PC-3 (cell line): ENCODE data around the gene MTMR4. TPM values are rescaled to one million over a fixed set of nuclear protein-coding genes. Genes with fewer than 3 reads are reported as not detected.

Source experiments
- ATAC-seq: fragments of 200-7000 bp; cut with Tn5 transposase; 2 replicates; pipeline ENCODE4 v1.9.1; 2020; ENCODE audit warnings: mild to moderate bottlenecking, moderate library complexity
- BruUV-seq: library from RNA; stranded (reverse); fragments of 400-500 nt; replicated peaks from 2 replicates; lab custom pipeline; 2021; lab: Mats Ljungman, UMichigan
- CTCF ChIA-PET: fragments of 300-600 bp; sonication (Branson Sonifier 250); formaldehyde crosslinking; loops from one replicate; lab custom pipeline; 2022; ENCODE audit warnings: antibody characterized with exemption; lab: Charles Lee
- POLR2A ChIA-PET: fragments of 300-600 bp; sonication (Branson Sonifier 250); formaldehyde crosslinking; loops from one replicate; lab custom pipeline; 2022; ENCODE audit warnings: antibody characterized with exemption; ENCODE audit not compliant: unreplicated experiment; lab: Charles Lee
- DNase-seq: peaks from one replicate; pipeline ENCODE4 v3.0.0-alpha.2; 2015
- H2AFZ ChIP-seq: fragments of 300-600 bp; sonication (generic); 2 replicates; pipeline ENCODE4 v1.6.0; 2016; ENCODE audit warnings: antibody characterized with exemption, low read length
- H3F3A ChIP-seq: fragments of 300-600 bp; sonication (generic); one replicate; pipeline ENCODE4 v1.6.0; 2017; ENCODE audit warnings: antibody characterized with exemption, low read length, control low read depth, mild to moderate bottlenecking; ENCODE audit not compliant: unreplicated experiment
- H3K27ac ChIP-seq: fragments of 300-600 bp; sonication (generic); 2 replicates; pipeline ENCODE4 v1.5.1; 2016; ENCODE audit warnings: mild to moderate bottlenecking, low read length
- H3K27me3 ChIP-seq: fragments of 300-600 bp; sonication (generic); 2 replicates; pipeline ENCODE4 v1.6.1; 2016; ENCODE audit warnings: low read length, mixed read lengths
- H3K36me3 ChIP-seq: fragments of 300-600 bp; sonication (generic); 2 replicates; pipeline ENCODE4 v1.6.1; 2016; ENCODE audit warnings: low read depth, mixed run types, low read length, mixed read lengths
- H3K4me1 ChIP-seq: fragments of 300-600 bp; sonication (generic); 2 replicates; pipeline ENCODE4 v1.5.1; 2016; ENCODE audit warnings: low read length; ENCODE audit not compliant: insufficient read depth
- H3K4me2 ChIP-seq: fragments of 300-600 bp; sonication (generic); 2 replicates; pipeline ENCODE4 v1.6.0; 2016; ENCODE audit warnings: low read length
- H3K4me3 ChIP-seq: fragments of 300-600 bp; sonication (generic); 2 replicates; pipeline ENCODE4 v1.5.1; 2016; ENCODE audit warnings: mild to moderate bottlenecking, low read length, mixed read lengths
- H3K79me2 ChIP-seq: fragments of 300-600 bp; sonication (generic); 2 replicates; pipeline ENCODE4 v1.6.1; 2017; ENCODE audit warnings: low read length, mixed read lengths
- H3K9ac ChIP-seq: fragments of 300-600 bp; sonication (generic); 2 replicates; pipeline ENCODE4 v1.6.0; 2016; ENCODE audit warnings: mild to moderate bottlenecking, low read length
- H3K9me2 ChIP-seq: fragments of 300-600 bp; sonication (generic); replicated peaks from 2 replicates; pipeline ENCODE4 v1.6.1; 2016; ENCODE audit warnings: mixed run types, low read length, mixed read lengths
- H3K9me3 ChIP-seq: fragments of 300-600 bp; sonication (generic); 2 replicates; pipeline ENCODE4 v1.6.1; 2016; ENCODE audit warnings: low read length, mixed read lengths
- H4K20me1 ChIP-seq: fragments of 300-600 bp; sonication (generic); 2 replicates; pipeline ENCODE4 v1.6.1; 2016; ENCODE audit warnings: low read length, mixed read lengths
- EZH2 ChIP-seq: fragments of 300-600 bp; sonication (generic); IDR thresholded peaks from one replicate; pipeline ENCODE4 v1.6.1; 2017; ENCODE audit warnings: antibody characterized with exemption, mild to moderate bottlenecking, low read length; ENCODE audit not compliant: unreplicated experiment
- EZH2phosphoT487 ChIP-seq: fragments of 300-600 bp; sonication (generic); IDR thresholded peaks from 2 replicates; pipeline ENCODE4 v1.6.1; 2018; ENCODE audit warnings: mild to moderate bottlenecking, antibody characterized with exemption, low read length, borderline replicate concordance
- intact Hi-C: fragments of 100-400 bp; cut with micrococcal nuclease; formaldehyde crosslinking; loops from 2 replicates; pipeline ENCODE4 v1.9.0; 2023
- total RNA-seq: library from RNA; depleted of rRNA; stranded (reverse); fragments of >200 nt; gene quantifications from 2 replicates; pipeline ENCODE4 v1.2.3, GENCODE V29; 2014
- TF ChIP-seq, protein P1 (sequence below): fragments of 300-600 bp; sonication (generic); conservative IDR thresholded peaks from 2 replicates; pipeline ENCODE4 v1.5.1; 2017; ENCODE audit warnings: antibody characterized with exemption, low read depth, mild to moderate bottlenecking, low read length

Gene MTMR4
- total RNA-seq, 1 experiment from 2014 or later, result 48.7 TPM

GRCh38 chr17:58532555-58532951 is 18.1 kb upstream of the MTMR4 start:
- peak overlapping the region; percentile 70 for H2AFZ ChIP-seq
- intact Hi-C loops, result no loop called here
- no peaks in the 10 kb centered on the region for H3K9me3 ChIP-seq
- TF ChIP-seq, protein P1, sequence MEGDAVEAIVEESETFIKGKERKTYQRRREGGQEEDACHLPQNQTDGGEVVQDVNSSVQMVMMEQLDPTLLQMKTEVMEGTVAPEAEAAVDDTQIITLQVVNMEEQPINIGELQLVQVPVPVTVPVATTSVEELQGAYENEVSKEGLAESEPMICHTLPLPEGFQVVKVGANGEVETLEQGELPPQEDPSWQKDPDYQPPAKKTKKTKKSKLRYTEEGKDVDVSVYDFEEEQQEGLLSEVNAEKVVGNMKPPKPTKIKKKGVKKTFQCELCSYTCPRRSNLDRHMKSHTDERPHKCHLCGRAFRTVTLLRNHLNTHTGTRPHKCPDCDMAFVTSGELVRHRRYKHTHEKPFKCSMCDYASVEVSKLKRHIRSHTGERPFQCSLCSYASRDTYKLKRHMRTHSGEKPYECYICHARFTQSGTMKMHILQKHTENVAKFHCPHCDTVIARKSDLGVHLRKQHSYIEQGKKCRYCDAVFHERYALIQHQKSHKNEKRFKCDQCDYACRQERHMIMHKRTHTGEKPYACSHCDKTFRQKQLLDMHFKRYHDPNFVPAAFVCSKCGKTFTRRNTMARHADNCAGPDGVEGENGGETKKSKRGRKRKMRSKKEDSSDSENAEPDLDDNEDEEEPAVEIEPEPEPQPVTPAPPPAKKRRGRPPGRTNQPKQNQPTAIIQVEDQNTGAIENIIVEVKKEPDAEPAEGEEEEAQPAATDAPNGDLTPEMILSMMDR, result no peak
- TF ChIP-seq EZH2phosphoT487 (no peak), EZH2 (no peak)
- no peaks in the 10 kb centered on the region for H3K9me2 ChIP-seq
- ATAC-seq (no peak), DNase-seq (no peak)
- ChIA-PET CTCF (no interaction called here), POLR2A (no interaction called here)
- no peak overlapping the region for H3K27ac ChIP-seq
- H3K36me3 ChIP-seq, result no peaks in the 10 kb centered on the region
- H3K27me3 ChIP-seq, result peaks cover 9% of the 10 kb centered on the region
- H4K20me1 ChIP-seq, result no peaks in the 10 kb centered on the region
- H3K9ac ChIP-seq, result no peak overlapping the region
- H3K79me2 ChIP-seq, result no peaks in the 10 kb centered on the region
- H3F3A ChIP-seq, result no peaks in the 10 kb centered on the region
- H3K4me2 ChIP-seq, result peak overlapping the region; percentile 87
- no TSS peak for BruUV-seq
- peaks cover 21% of the 10 kb centered on the region for H3K4me1 ChIP-seq
- H3K4me3 ChIP-seq, result peak overlapping the region; percentile 66

GRCh38 chr17:58531661-58532554 is 17.5 kb upstream of the MTMR4 start:
- H3K4me3 ChIP-seq, result peak overlapping the region; percentile 66

More at GRCh38 chr17:58531661-58532554, 17.5 kb upstream of the MTMR4 start:
- H3K9me3 ChIP-seq, result no peaks in the 10 kb centered on the region
- no peaks in the 10 kb centered on the region for H3K36me3 ChIP-seq
- H2AFZ ChIP-seq, result peak overlapping the region; percentile 70
- DNase-seq (peak; percentile 56), ATAC-seq (peak; percentile 65)
- no peak overlapping the region for H3K9ac ChIP-seq
- H3K79me2 ChIP-seq, result no peaks in the 10 kb centered on the region
- BruUV-seq, result no TSS peak
- ChIA-PET CTCF (no interaction called here), POLR2A (no interaction called here)
- H3K9me2 ChIP-seq, result no peaks in the 10 kb centered on the region
- H3K4me1 ChIP-seq, result peaks cover 21% of the 10 kb centered on the region
- H3K27ac ChIP-seq, result no peak overlapping the region
- peak overlapping the region; percentile 87 for H3K4me2 ChIP-seq
- H3K27me3 ChIP-seq, result peaks cover 9% of the 10 kb centered on the region
- H3F3A ChIP-seq, result no peaks in the 10 kb centered on the region
- intact Hi-C loops, result no loop called here
- TF ChIP-seq EZH2phosphoT487 (no peak), EZH2 (no peak)
- TF ChIP-seq, protein P1, result no peak
- H4K20me1 ChIP-seq, result no peaks in the 10 kb centered on the region
